HEK293 (cell line): ENCODE results near the gene EIF4A2.

ENCODE experiments used
- CTCF ChIA-PET: fragments of 350-600 bp; formaldehyde crosslinking; extraction: SDS; loops from one replicate; lab custom pipeline; 2021; ENCODE audit warnings: antibody characterized with exemption; lab: Yijun Ruan, JAX
- POLR2A ChIA-PET: fragments of 300-600 bp; formaldehyde crosslinking; extraction: SDS; loops from one replicate; lab custom pipeline; 2020; ENCODE audit warnings: antibody characterized with exemption, inconsistent platforms; lab: Yijun Ruan, JAX
- H3K27ac ChIP-seq: fragments of 200-500 bp; sonication (Bioruptor generic); 2 replicates; pipeline ENCODE4 v1.5.1; 2014; ENCODE audit warnings: low read depth, low read length, control low read depth, inconsistent platforms; ENCODE audit errors: extremely low read depth
- H3K36me3 ChIP-seq, 2 experiments: fragments of 200-500 bp in 1 of 2; sonication (Bioruptor generic) in 1 of 2; 1 replicate in 1 of 2; 2 replicates in 1 of 2; pipeline ENCODE4 v1.5.1; 2014 to 2017; ENCODE audit warnings: inconsistent platforms in 2 of 2, low read length in 2 of 2; ENCODE audit not compliant: control insufficient read depth in 2 of 2, insufficient read depth in 1 of 2
- H3K4me1 ChIP-seq: fragments of 200-500 bp; sonication (Bioruptor generic); 2 replicates; pipeline ENCODE4 v1.5.1; 2014; ENCODE audit warnings: mild to moderate bottlenecking, low read length, inconsistent platforms; ENCODE audit not compliant: control insufficient read depth, insufficient read depth
- H3K4me3 ChIP-seq: 2 replicates; pipeline ENCODE4 v1.5.1; 2011; ENCODE audit warnings: low read depth, mild to moderate bottlenecking, control low read depth, low read length, moderate library complexity
- H3K9me3 ChIP-seq: fragments of 200-500 bp; sonication (Bioruptor generic); 2 replicates; pipeline ENCODE4 v1.5.1; 2014; ENCODE audit warnings: low read depth, low read length, inconsistent platforms; ENCODE audit not compliant: control insufficient read depth, insufficient read depth
- BCL11B ChIP-seq: fragments of 450-650 bp; formaldehyde crosslinking; IDR thresholded peaks from 2 replicates; pipeline ENCODE4 v1.5.1; 2016; ENCODE audit warnings: low read depth, missing biosample characterization, missing genetic modification characterization
- KLF9 ChIP-seq: fragments of 450-650 bp; formaldehyde crosslinking; IDR thresholded peaks from 2 replicates; pipeline ENCODE4 v1.5.1; 2016; ENCODE audit warnings: missing biosample characterization, missing genetic modification characterization, low read depth
- OSR2 ChIP-seq: fragments of 450-650 bp; formaldehyde crosslinking; IDR thresholded peaks from 2 replicates; pipeline ENCODE4 v1.5.1; 2016; ENCODE audit warnings: missing biosample characterization, missing genetic modification characterization
- REPIN1 ChIP-seq: fragments of 450-650 bp; formaldehyde crosslinking; IDR thresholded peaks from 2 replicates; pipeline ENCODE4 v1.5.1; 2017; ENCODE audit warnings: missing biosample characterization, missing genetic modification characterization, low read depth
- WT1 ChIP-seq: fragments of 450-650 bp; formaldehyde crosslinking; IDR thresholded peaks from 2 replicates; pipeline ENCODE4 v1.5.1; 2016; ENCODE audit warnings: missing biosample characterization, missing genetic modification characterization
- YY2 ChIP-seq: fragments of 450-650 bp; formaldehyde crosslinking; IDR thresholded peaks from 2 replicates; pipeline ENCODE4 v1.5.1; 2016; ENCODE audit warnings: missing biosample characterization, missing genetic modification characterization
- ZBTB1 ChIP-seq: fragments of 450-650 bp; formaldehyde crosslinking; IDR thresholded peaks from 2 replicates; pipeline ENCODE4 v1.5.1; 2016; ENCODE audit warnings: missing biosample characterization, missing genetic modification characterization
- ZFHX2 ChIP-seq: fragments of 450-650 bp; formaldehyde crosslinking; conservative IDR thresholded peaks from 2 replicates; pipeline ENCODE4 v1.5.1; 2016; ENCODE audit warnings: missing biosample characterization, missing genetic modification characterization
- ZFP37 ChIP-seq: fragments of 450-650 bp; formaldehyde crosslinking; IDR thresholded peaks from 2 replicates; pipeline ENCODE4 v1.5.1; 2016; ENCODE audit warnings: missing biosample characterization, missing genetic modification characterization
- ZNF114 ChIP-seq: fragments of 450-650 bp; formaldehyde crosslinking; IDR thresholded peaks from 2 replicates; pipeline ENCODE4 v1.5.0; 2017; ENCODE audit warnings: missing biosample characterization, missing genetic modification characterization
- ZNF140 ChIP-seq: fragments of 450-650 bp; formaldehyde crosslinking; IDR thresholded peaks from 2 replicates; pipeline ENCODE4 v1.5.1; 2016; ENCODE audit warnings: missing biosample characterization, missing genetic modification characterization
- ZNF174 ChIP-seq: fragments of 450-650 bp; formaldehyde crosslinking; IDR thresholded peaks from 2 replicates; pipeline ENCODE4 v1.5.0; 2017; ENCODE audit warnings: missing biosample characterization, mild to moderate bottlenecking, missing genetic modification characterization
- ZNF239 ChIP-seq: fragments of 450-650 bp; formaldehyde crosslinking; IDR thresholded peaks from 2 replicates; pipeline ENCODE4 v1.5.1; 2016; ENCODE audit warnings: missing biosample characterization, missing genetic modification characterization
- ZNF394 ChIP-seq: fragments of 450-650 bp; formaldehyde crosslinking; IDR thresholded peaks from 2 replicates; pipeline ENCODE4 v1.5.1; 2016; ENCODE audit warnings: missing biosample characterization, missing genetic modification characterization, mild to moderate bottlenecking, moderate library complexity, borderline replicate concordance
- ZNF416 ChIP-seq: fragments of 450-650 bp; formaldehyde crosslinking; IDR thresholded peaks from 2 replicates; pipeline ENCODE4 v1.5.1; 2016; ENCODE audit warnings: missing biosample characterization, missing genetic modification characterization
- ZNF768 ChIP-seq: fragments of 450-650 bp; formaldehyde crosslinking; IDR thresholded peaks from 2 replicates; pipeline ENCODE4 v1.5.1; 2018; ENCODE audit warnings: missing biosample characterization, mild to moderate bottlenecking, missing genetic modification characterization
- TF ChIP-seq, protein P1 (sequence below): fragments of 450-650 bp; formaldehyde crosslinking; IDR thresholded peaks from 2 replicates; pipeline ENCODE4 v1.5.1; 2016; ENCODE audit warnings: missing biosample characterization, missing genetic modification characterization
- TF ChIP-seq, protein P2 (sequence below): fragments of 450-650 bp; formaldehyde crosslinking; IDR thresholded peaks from 2 replicates; pipeline ENCODE4 v1.5.1; 2016; ENCODE audit warnings: missing biosample characterization, missing genetic modification characterization
- TF ChIP-seq, protein P3 (sequence below): fragments of 450-650 bp; formaldehyde crosslinking; conservative IDR thresholded peaks from 2 replicates; pipeline ENCODE4 v1.5.1; 2016; ENCODE audit warnings: low read depth, missing biosample characterization, missing genetic modification characterization
- TF ChIP-seq, protein P4 (sequence below): fragments of 450-650 bp; formaldehyde crosslinking; IDR thresholded peaks from 2 replicates; pipeline ENCODE4 v1.5.1; 2016; ENCODE audit warnings: missing biosample characterization, missing genetic modification characterization
- TF ChIP-seq, protein P5 (sequence below): fragments of 450-650 bp; formaldehyde crosslinking; IDR thresholded peaks from 2 replicates; pipeline ENCODE4 v1.5.1; 2016; ENCODE audit warnings: missing biosample characterization, missing genetic modification characterization

EIF4A2 gene

DNA sequence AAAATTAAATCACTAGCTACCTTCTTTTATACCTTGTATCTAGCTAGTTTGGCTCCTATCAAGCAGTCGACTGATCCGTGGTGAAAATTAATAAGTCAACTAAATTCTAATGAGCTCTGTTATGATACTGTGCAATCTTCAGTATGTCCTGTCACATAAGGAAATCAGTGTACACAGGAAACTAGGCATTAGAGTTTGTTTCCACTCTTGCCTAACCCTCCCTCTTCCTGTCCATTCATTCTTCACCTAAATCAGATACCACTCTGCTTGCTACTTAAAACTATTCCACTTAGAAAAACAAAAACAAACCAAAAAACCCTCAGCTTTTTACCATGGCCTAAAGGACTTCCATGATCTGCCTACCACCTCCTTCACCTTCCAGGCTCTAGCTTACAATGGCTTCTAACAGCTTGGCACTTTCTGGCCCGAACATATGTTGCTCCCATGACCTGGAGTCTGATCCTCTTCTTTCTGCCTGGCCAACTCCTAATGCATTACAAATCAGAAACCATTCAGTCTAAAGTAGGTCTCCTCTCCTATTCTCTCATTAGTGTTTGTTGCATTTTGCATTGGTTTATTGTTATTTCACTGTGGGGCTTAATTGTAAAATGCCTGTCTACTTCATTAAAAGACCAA lies 15.0 kb downstream of the EIF4A2 start (continued):
- TF ChIP-seq, protein P1, sequence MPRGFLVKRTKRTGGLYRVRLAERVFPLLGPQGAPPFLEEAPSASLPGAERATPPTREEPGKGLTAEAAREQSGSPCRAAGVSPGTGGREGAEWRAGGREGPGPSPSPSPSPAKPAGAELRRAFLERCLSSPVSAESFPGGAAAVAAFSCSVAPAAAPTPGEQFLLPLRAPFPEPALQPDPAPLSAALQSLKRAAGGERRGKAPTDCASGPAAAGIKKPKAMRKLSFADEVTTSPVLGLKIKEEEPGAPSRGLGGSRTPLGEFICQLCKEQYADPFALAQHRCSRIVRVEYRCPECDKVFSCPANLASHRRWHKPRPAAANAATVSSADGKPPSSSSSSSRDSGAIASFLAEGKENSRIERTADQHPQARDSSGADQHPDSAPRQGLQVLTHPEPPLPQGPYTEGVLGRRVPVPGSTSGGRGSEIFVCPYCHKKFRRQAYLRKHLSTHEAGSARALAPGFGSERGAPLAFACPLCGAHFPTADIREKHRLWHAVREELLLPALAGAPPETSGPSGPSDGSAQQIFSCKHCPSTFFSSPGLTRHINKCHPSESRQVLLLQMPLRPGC (tag by site-specific recombination): no peak

DNA sequence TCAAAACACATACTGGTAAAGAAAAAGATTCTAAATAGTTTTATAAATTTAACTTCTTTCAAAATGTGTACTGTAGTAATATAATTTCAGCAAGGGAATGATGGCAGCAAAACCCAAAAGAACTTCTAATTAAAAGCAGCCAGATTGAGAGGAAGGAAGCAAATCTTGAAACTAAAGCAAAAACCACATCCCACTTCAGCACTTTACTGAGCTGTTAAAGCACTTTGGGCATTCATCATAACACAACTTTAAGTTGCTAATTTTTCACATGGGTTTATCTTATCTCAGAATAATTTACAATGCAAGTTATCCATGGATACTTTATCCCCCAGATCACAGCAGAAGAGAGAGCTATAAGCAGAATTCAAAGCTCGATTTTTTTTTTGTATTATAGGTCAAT lies 16.9 kb downstream of the EIF4A2 start:
- Histone ChIP-seq H3K4me3 (no peak overlapping the region), H3K4me1 (no peaks in the 10 kb centered on the region), H3K27ac (no peak overlapping the region)
- CTCF ChIA-PET: no interaction called here
- no peak for TF ChIP-seq ZNF239 (tag by site-specific recombination)
- TF ChIP-seq ZNF114 (tag by site-specific recombination): no peak
- TF ChIP-seq OSR2 (tag by site-specific recombination): no peak
- TF ChIP-seq KLF9 (tag by site-specific recombination): no peak
- no peak for TF ChIP-seq YY2
- TF ChIP-seq, protein P2, sequence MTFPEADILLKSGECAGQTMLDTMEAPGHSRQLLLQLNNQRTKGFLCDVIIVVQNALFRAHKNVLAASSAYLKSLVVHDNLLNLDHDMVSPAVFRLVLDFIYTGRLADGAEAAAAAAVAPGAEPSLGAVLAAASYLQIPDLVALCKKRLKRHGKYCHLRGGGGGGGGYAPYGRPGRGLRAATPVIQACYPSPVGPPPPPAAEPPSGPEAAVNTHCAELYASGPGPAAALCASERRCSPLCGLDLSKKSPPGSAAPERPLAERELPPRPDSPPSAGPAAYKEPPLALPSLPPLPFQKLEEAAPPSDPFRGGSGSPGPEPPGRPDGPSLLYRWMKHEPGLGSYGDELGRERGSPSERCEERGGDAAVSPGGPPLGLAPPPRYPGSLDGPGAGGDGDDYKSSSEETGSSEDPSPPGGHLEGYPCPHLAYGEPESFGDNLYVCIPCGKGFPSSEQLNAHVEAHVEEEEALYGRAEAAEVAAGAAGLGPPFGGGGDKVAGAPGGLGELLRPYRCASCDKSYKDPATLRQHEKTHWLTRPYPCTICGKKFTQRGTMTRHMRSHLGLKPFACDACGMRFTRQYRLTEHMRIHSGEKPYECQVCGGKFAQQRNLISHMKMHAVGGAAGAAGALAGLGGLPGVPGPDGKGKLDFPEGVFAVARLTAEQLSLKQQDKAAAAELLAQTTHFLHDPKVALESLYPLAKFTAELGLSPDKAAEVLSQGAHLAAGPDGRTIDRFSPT (tag by site-specific recombination): no peak
- no peak for TF ChIP-seq ZFP37
- TF ChIP-seq ZNF174: no peak
- TF ChIP-seq REPIN1 (tag by site-specific recombination): no peak
- TF ChIP-seq, protein P3, sequence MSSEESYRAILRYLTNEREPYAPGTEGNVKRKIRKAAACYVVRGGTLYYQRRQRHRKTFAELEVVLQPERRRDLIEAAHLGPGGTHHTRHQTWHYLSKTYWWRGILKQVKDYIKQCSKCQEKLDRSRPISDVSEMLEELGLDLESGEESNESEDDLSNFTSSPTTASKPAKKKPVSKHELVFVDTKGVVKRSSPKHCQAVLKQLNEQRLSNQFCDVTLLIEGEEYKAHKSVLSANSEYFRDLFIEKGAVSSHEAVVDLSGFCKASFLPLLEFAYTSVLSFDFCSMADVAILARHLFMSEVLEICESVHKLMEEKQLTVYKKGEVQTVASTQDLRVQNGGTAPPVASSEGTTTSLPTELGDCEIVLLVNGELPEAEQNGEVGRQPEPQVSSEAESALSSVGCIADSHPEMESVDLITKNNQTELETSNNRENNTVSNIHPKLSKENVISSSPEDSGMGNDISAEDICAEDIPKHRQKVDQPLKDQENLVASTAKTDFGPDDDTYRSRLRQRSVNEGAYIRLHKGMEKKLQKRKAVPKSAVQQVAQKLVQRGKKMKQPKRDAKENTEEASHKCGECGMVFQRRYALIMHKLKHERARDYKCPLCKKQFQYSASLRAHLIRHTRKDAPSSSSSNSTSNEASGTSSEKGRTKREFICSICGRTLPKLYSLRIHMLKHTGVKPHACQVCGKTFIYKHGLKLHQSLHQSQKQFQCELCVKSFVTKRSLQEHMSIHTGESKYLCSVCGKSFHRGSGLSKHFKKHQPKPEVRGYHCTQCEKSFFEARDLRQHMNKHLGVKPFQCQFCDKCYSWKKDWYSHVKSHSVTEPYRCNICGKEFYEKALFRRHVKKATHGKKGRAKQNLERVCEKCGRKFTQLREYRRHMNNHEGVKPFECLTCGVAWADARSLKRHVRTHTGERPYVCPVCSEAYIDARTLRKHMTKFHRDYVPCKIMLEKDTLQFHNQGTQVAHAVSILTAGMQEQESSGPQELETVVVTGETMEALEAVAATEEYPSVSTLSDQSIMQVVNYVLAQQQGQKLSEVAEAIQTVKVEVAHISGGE (tag by site-specific recombination): no peak
- no peak for TF ChIP-seq WT1 (tag by site-specific recombination)
- TF ChIP-seq BCL11B (tag by site-specific recombination): no peak
- no peak for TF ChIP-seq ZNF768
- TF ChIP-seq, protein P4, sequence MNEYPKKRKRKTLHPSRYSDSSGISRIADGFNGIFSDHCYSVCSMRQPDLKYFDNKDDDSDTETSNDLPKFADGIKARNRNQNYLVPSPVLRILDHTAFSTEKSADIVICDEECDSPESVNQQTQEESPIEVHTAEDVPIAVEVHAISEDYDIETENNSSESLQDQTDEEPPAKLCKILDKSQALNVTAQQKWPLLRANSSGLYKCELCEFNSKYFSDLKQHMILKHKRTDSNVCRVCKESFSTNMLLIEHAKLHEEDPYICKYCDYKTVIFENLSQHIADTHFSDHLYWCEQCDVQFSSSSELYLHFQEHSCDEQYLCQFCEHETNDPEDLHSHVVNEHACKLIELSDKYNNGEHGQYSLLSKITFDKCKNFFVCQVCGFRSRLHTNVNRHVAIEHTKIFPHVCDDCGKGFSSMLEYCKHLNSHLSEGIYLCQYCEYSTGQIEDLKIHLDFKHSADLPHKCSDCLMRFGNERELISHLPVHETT (tag by site-specific recombination): no peak
- TF ChIP-seq, protein P5, sequence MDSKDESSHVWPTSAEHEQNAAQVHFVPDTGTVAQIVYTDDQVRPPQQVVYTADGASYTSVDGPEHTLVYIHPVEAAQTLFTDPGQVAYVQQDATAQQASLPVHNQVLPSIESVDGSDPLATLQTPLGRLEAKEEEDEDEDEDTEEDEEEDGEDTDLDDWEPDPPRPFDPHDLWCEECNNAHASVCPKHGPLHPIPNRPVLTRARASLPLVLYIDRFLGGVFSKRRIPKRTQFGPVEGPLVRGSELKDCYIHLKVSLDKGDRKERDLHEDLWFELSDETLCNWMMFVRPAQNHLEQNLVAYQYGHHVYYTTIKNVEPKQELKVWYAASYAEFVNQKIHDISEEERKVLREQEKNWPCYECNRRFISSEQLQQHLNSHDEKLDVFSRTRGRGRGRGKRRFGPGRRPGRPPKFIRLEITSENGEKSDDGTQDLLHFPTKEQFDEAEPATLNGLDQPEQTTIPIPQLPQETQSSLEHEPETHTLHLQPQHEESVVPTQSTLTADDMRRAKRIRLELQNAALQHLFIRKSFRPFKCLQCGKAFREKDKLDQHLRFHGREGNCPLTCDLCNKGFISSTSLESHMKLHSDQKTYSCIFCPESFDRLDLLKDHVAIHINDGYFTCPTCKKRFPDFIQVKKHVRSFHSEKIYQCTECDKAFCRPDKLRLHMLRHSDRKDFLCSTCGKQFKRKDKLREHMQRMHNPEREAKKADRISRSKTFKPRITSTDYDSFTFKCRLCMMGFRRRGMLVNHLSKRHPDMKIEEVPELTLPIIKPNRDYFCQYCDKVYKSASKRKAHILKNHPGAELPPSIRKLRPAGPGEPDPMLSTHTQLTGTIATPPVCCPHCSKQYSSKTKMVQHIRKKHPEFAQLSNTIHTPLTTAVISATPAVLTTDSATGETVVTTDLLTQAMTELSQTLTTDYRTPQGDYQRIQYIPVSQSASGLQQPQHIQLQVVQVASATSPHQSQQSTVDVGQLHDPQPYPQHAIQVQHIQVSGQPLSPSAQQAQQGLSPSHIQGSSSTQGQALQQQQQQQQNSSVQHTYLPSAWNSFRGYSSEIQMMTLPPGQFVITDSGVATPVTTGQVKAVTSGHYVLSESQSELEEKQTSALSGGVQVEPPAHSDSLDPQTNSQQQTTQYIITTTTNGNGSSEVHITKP (tag by site-specific recombination): no peak
- TF ChIP-seq ZNF416 (tag by site-specific recombination): no peak
- no peak for TF ChIP-seq ZFHX2 (tag by site-specific recombination)
- TF ChIP-seq ZNF140: no peak
- no peak for TF ChIP-seq ZNF394 (tag by site-specific recombination)
- TF ChIP-seq ZBTB1 (tag by site-specific recombination): no peak
- TF ChIP-seq, all 188 proteins: peak for 0
- POLR2A ChIA-PET: interaction anchor here (1.4 kb wide), 1 partner anchor 10 kb away, joined by 3 read pairs; no protein-coding TSS in a partner anchor
- no peaks in the 10 kb centered on the region for H3K9me3 ChIP-seq
- H3K36me3 ChIP-seq: peaks cover 51 to 92% of the 10 kb centered on the region in 2 experiments
